Measurements from ENCODE around the gene HYOU1.
"Not testable (repeated sequence)": the region's sequence is repeated elsewhere in the genome, so short reads cannot be mapped to it uniquely, and the experiment has no call there.

HYOU1 gene

GRCh38 chr11:119061256-119061655, 4.3 kb upstream of the HYOU1 start:
- Mint-ChIP-seq H3K4me3 (no peak overlapping the region), H3K9me3 (no peaks in the 10 kb centered on the region), H3K36me3 (ENCODE audit: low read depth) (no peaks in the 10 kb centered on the region), H3K27me3 (ENCODE audit: low read depth) (no peaks in the 10 kb centered on the region), H3K4me1 (peaks cover 26% of the 10 kb centered on the region), H3K27ac (no peak overlapping the region)
- no peak for TF ChIP-seq CTCF (IDR thresholded peaks at IDR 0.05; ENCODE audit: unreplicated experiment in 3 of 3)

GRCh38 chr11:119059128-119059527, 2.1 kb upstream of the HYOU1 start:
- Mint-ChIP-seq H3K4me1 (peaks cover 24% of the 10 kb centered on the region), H3K4me3 (peak overlapping the region in 1 of 3 experiments; percentile 61), H3K36me3 (ENCODE audit: low read depth) (peaks cover 17% of the 10 kb centered on the region)
- not testable (repeated sequence) for H3K9me3 Mint-ChIP-seq; H3K27ac Mint-ChIP-seq; H3K27me3 Mint-ChIP-seq (ENCODE audit: low read depth)

DNA sequence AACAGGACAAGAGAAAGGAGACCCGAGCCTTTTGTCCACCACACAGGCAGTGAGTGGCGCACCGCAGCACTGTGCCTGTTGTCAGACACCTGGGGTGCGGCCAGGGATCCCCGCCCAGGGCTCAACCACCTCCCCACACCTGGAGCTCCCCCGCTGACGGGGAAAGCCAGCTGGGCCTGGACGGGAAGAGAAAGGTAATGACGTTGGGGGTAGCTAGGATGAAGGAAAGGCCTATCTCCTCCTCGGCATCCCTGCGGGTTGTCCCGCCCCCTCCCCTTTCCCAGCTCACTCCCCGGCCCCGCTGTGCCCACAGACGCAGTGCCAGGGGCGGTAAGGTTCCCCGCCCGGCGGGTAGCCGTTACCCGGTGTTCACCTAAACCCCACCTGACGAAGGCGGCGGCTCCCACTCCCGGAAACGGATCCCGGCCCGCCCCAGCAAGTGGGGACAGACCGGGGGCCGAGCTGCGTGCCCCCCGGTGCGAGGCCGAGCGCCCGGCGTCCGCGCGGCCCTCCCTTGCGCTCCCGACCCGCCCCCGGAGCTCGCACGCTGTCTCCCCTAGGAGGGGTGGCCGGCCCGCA, 495 bp downstream of the HYOU1 start:
- peaks cover 38% of the 10 kb centered on the region for H3K36me3 Mint-ChIP-seq (ENCODE audit: low read depth)
- H3K4me1 Mint-ChIP-seq = peaks cover 31% of the 10 kb centered on the region
- peak overlapping the region; percentile 92 to 99 (median 97) for H3K4me3 Mint-ChIP-seq
- H3K27ac Mint-ChIP-seq = peak overlapping the region; percentile 55 to 94 (median 90)
- no peaks in the 10 kb centered on the region for H3K27me3 Mint-ChIP-seq (ENCODE audit: low read depth)
- no peak for TF ChIP-seq CTCF (IDR thresholded peaks at IDR 0.05; ENCODE audit: unreplicated experiment in 3 of 3)
- no peaks in the 10 kb centered on the region for H3K9me3 Mint-ChIP-seq

- H3K27ac Mint-ChIP-seq = peak overlapping the region; percentile 27 to 88 (median 59)
- peaks cover 27% of the 10 kb centered on the region for H3K4me1 Mint-ChIP-seq
- peak overlapping the region; percentile 89 to 99 (median 92) for H3K4me3 Mint-ChIP-seq
- no peaks in the 10 kb centered on the region for H3K27me3 Mint-ChIP-seq (ENCODE audit: low read depth)
- no peaks in the 10 kb centered on the region for H3K9me3 Mint-ChIP-seq
- H3K36me3 Mint-ChIP-seq (ENCODE audit: low read depth) = peaks cover 44% of the 10 kb centered on the region
- no peak for TF ChIP-seq CTCF (IDR thresholded peaks at IDR 0.05; ENCODE audit: unreplicated experiment in 3 of 3)
Measured at GRCh38 chr11:119055901-119056300, 1.1 kb downstream of the HYOU1 start.

- Mint-ChIP-seq H3K9me3 (no peaks in the 10 kb centered on the region), H3K27ac (no peak overlapping the region), H3K4me3 (peak overlapping the region; percentile 74 to 92 (median 75)), H3K4me1 (peaks cover 27% of the 10 kb centered on the region), H3K36me3 (ENCODE audit: low read depth) (peaks cover 52% of the 10 kb centered on the region), H3K27me3 (ENCODE audit: low read depth) (no peaks in the 10 kb centered on the region)
- TF ChIP-seq CTCF (IDR thresholded peaks at IDR 0.05; ENCODE audit: unreplicated experiment in 3 of 3) = no peak
Measured at GRCh38 chr11:119054418-119054817, 2.6 kb downstream of the HYOU1 start.

GRCh38 chr11:119052163-119052814, 4.7 kb downstream of the HYOU1 start:
- Mint-ChIP-seq H3K27ac (no peak overlapping the region), H3K9me3 (no peaks in the 10 kb centered on the region), H3K36me3 (ENCODE audit: low read depth) (peaks cover 70% of the 10 kb centered on the region), H3K27me3 (ENCODE audit: low read depth) (no peaks in the 10 kb centered on the region), H3K4me1 (peaks cover 16% of the 10 kb centered on the region), H3K4me3 (no peak overlapping the region)
- TF ChIP-seq CTCF (IDR thresholded peaks at IDR 0.05; ENCODE audit: unreplicated experiment in 3 of 3) = no peak

All from nephron (organoid).